SU-DHL-6 (cell line): Measurements from ENCODE around the gene CPZ.

Experiments used
- H2AFZ ChIP-seq: fragments of 200-600 bp; sonication (generic); 2 replicates; pipeline ENCODE4 v1.6.1; 2014; ENCODE audit warnings: low read depth, mild to moderate bottlenecking, moderate library complexity, mixed read lengths, antibody characterized with exemption, low read length; ENCODE audit not compliant: severe bottlenecking
- H3F3A ChIP-seq: fragments of 200-600 bp; shearing (Covaris generic); 2 replicates; pipeline ENCODE4 v1.6.0; 2016; ENCODE audit warnings: antibody characterized with exemption, mild to moderate bottlenecking; ENCODE audit not compliant: insufficient read depth
- H3K27ac ChIP-seq: fragments of 200-600 bp; sonication (generic); 2 replicates; pipeline ENCODE4 v1.5.1; 2016; ENCODE audit warnings: low read depth, mild to moderate bottlenecking, low read length, moderate library complexity, mixed read lengths
- H3K27me3 ChIP-seq: fragments of 200-600 bp; sonication (generic), shearing (Covaris generic); 2 replicates; pipeline ENCODE4 v1.6.0; 2014; ENCODE audit warnings: mild to moderate bottlenecking, low read length
- H3K36me3 ChIP-seq: fragments of 200-600 bp; sonication (generic); 2 replicates; pipeline ENCODE4 v1.6.1; 2014; ENCODE audit warnings: mild to moderate bottlenecking, low read length, mixed read lengths
- H3K4me2 ChIP-seq: fragments of 300-600, 200-600 bp; shearing (Covaris generic), sonication (generic); 2 replicates; pipeline ENCODE4 v1.6.0; 2014; ENCODE audit warnings: low read length, low read depth, mild to moderate bottlenecking; ENCODE audit not compliant: poor library complexity, severe bottlenecking
- H3K4me3 ChIP-seq: fragments of 200-600 bp; sonication (generic); 2 replicates; pipeline ENCODE4 v1.5.1; 2014; ENCODE audit warnings: antibody characterized with exemption, low read length, mild to moderate bottlenecking, mixed read lengths; ENCODE audit not compliant: insufficient read depth, poor library complexity, severe bottlenecking
- H3K79me2 ChIP-seq: fragments of 200-600 bp; sonication (generic); 2 replicates; pipeline ENCODE4 v1.6.1; 2014; ENCODE audit warnings: mild to moderate bottlenecking, low read length, moderate library complexity; ENCODE audit not compliant: insufficient read depth
- H3K9ac ChIP-seq: fragments of 200-600 bp; sonication (generic); 2 replicates; pipeline ENCODE4 v1.7.0; 2014; ENCODE audit warnings: mild to moderate bottlenecking, low read length
- H3K9me2 ChIP-seq: fragments of 200-600 bp; sonication (generic); replicated peaks from 2 replicates; pipeline ENCODE4 v1.6.1; 2014; ENCODE audit warnings: low read length; ENCODE audit not compliant: insufficient read depth
- H3K9me3 ChIP-seq: fragments of 200-600 bp; sonication (generic); 2 replicates; pipeline ENCODE4 v1.6.1; 2014; ENCODE audit warnings: low read length, mixed read lengths; ENCODE audit not compliant: insufficient read depth
- H4K20me1 ChIP-seq: fragments of 200-600 bp; sonication (generic); 2 replicates; pipeline ENCODE4 v1.6.1; 2014; ENCODE audit warnings: low read depth, mild to moderate bottlenecking, antibody characterized with exemption, low read length, moderate library complexity, mixed read lengths
- EZH2phosphoT487 ChIP-seq: fragments of 200-600 bp; sonication (generic), shearing (Covaris generic); conservative IDR thresholded peaks from 2 replicates; pipeline ENCODE4 v1.6.1; 2018; ENCODE audit warnings: mild to moderate bottlenecking, antibody characterized with exemption, low read length, moderate library complexity, mixed read lengths
- TF ChIP-seq, protein P1 (sequence below): fragments of 200-600 bp; sonication (generic); IDR thresholded peaks from one replicate; pipeline ENCODE4 v1.5.1; 2017; ENCODE audit warnings: antibody characterized with exemption, mild to moderate bottlenecking, low read length, moderate library complexity; ENCODE audit not compliant: insufficient read depth, poor library complexity, severe bottlenecking

The CPZ gene

DNA sequence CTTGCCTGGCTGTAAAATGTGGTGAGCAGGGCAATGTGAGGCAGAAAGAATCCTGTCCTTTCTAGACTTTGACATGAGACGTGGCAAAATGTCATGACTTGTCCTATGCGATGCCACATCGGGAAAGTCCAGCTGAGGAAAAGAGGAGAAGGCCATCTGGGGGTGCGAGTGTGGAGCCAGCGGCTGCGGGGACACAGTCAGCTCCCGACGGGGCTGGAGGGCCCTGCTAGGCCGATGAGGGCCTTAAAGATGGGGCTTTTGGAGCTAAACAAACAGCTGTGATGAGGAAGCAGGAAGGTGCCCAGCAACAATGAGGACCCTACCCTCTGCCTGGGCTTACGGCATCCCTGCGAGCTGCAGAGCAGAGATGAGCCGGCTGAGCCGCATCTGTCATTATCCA, 7.7 kb downstream of the CPZ start:
- H3K27ac ChIP-seq = no peak overlapping the region
- H3F3A ChIP-seq = no peaks in the 10 kb centered on the region
- H3K4me2 ChIP-seq = no peak overlapping the region
- no peaks in the 10 kb centered on the region for H3K79me2 ChIP-seq
- H4K20me1 ChIP-seq = no peaks in the 10 kb centered on the region
- H3K27me3 ChIP-seq = no peaks in the 10 kb centered on the region
- no peak for TF ChIP-seq EZH2phosphoT487
- TF ChIP-seq, protein P1, sequence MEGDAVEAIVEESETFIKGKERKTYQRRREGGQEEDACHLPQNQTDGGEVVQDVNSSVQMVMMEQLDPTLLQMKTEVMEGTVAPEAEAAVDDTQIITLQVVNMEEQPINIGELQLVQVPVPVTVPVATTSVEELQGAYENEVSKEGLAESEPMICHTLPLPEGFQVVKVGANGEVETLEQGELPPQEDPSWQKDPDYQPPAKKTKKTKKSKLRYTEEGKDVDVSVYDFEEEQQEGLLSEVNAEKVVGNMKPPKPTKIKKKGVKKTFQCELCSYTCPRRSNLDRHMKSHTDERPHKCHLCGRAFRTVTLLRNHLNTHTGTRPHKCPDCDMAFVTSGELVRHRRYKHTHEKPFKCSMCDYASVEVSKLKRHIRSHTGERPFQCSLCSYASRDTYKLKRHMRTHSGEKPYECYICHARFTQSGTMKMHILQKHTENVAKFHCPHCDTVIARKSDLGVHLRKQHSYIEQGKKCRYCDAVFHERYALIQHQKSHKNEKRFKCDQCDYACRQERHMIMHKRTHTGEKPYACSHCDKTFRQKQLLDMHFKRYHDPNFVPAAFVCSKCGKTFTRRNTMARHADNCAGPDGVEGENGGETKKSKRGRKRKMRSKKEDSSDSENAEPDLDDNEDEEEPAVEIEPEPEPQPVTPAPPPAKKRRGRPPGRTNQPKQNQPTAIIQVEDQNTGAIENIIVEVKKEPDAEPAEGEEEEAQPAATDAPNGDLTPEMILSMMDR = no peak
- H3K9me3 ChIP-seq = no peaks in the 10 kb centered on the region
- H3K4me3 ChIP-seq = no peak overlapping the region
- H3K9ac ChIP-seq = no peak overlapping the region
- H3K36me3 ChIP-seq = no peaks in the 10 kb centered on the region
- H3K9me2 ChIP-seq = no peaks in the 10 kb centered on the region
- no peak overlapping the region for H2AFZ ChIP-seq

DNA sequence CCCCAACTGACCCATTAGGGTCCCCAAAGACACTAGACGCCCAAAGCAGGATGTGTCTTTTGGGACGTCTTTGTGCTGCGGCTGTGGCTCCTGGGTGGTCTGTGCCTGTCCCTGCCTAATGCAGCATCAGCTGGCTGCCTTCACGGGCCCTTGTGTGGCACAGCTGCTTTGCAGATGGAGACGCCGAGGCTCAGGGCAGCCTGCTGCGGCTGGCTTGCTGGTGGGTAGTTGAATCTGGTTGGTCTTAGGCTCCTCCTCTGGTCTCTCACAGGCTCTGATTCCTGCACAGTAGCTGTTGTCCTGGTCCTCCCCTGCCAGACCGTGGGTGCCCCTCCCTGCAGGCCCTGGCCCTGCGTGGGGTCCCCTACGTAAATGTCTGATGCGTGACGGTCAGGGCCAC, 8.1 kb downstream of the CPZ start:
- H3K27ac ChIP-seq = no peak overlapping the region
- no peak overlapping the region for H3K9ac ChIP-seq
- no peaks in the 10 kb centered on the region for H3K27me3 ChIP-seq
- H3K9me2 ChIP-seq = no peaks in the 10 kb centered on the region
- H4K20me1 ChIP-seq = no peaks in the 10 kb centered on the region
- no peak overlapping the region for H2AFZ ChIP-seq
- no peaks in the 10 kb centered on the region for H3K9me3 ChIP-seq
- H3K4me3 ChIP-seq = no peak overlapping the region
- no peaks in the 10 kb centered on the region for H3K36me3 ChIP-seq
- TF ChIP-seq, protein P1 = no peak
- H3F3A ChIP-seq = no peaks in the 10 kb centered on the region
- H3K4me2 ChIP-seq = no peak overlapping the region
- no peaks in the 10 kb centered on the region for H3K79me2 ChIP-seq

DNA sequence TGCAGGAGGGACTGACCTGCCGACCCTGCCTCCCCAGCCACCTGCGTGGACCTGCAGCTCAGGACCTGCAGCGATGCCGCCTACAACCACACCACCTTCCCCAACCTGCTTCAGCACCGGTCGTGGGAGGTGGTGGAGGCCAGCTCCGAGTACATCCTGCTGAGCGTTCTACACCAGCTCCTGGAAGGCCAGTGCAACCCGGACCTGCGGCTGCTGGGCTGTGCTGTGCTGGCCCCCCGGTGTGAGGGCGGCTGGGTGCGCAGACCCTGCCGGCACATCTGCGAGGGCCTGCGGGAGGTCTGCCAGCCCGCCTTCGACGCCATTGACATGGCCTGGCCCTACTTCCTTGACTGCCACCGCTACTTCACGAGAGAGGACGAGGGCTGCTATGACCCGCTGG, 8.5 kb downstream of the CPZ start:
- no peaks in the 10 kb centered on the region for H3K79me2 ChIP-seq
- H3K9me3 ChIP-seq = no peaks in the 10 kb centered on the region
- no peaks in the 10 kb centered on the region for H3K9me2 ChIP-seq
- H3F3A ChIP-seq = no peaks in the 10 kb centered on the region
- no peak overlapping the region for H3K27ac ChIP-seq
- no peak overlapping the region for H3K9ac ChIP-seq
- H3K27me3 ChIP-seq = no peaks in the 10 kb centered on the region
- H4K20me1 ChIP-seq = no peaks in the 10 kb centered on the region
- H3K36me3 ChIP-seq = no peaks in the 10 kb centered on the region
- H3K4me3 ChIP-seq = no peak overlapping the region
- no peak for TF ChIP-seq EZH2phosphoT487
- TF ChIP-seq, protein P1 = no peak
- H3K4me2 ChIP-seq = no peak overlapping the region
- no peak overlapping the region for H2AFZ ChIP-seq

DNA sequence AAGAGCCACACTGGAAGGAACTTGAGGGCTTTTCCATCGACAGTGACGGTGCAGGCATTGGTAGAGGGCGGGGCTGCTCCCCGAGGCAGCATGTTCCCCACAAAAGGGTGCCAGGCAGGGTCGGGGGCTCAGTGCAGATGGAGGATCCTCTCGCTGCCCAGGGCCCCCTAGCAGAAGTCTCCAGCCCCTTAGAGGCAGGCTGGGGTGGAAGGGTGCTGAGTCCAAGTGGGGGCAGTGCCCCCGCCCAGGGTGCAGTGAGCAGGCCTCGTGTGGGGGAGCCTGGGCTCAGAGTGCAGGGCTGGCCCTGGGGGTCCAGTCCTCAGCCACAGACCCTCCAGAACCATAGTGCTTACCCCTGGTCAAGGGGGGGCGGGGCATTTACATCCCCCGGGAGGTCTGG, 9.0 kb downstream of the CPZ start:
- Histone ChIP-seq H3K9ac (no peak overlapping the region), H3K9me3 (no peaks in the 10 kb centered on the region), H3K9me2 (no peaks in the 10 kb centered on the region), H3K27me3 (no peaks in the 10 kb centered on the region), H3K36me3 (no peaks in the 10 kb centered on the region), H3K4me2 (no peak overlapping the region), H3K4me3 (no peak overlapping the region), H3K27ac (no peak overlapping the region), H3F3A (no peaks in the 10 kb centered on the region), H3K79me2 (no peaks in the 10 kb centered on the region), H2AFZ (no peak overlapping the region), H4K20me1 (no peaks in the 10 kb centered on the region)
- TF ChIP-seq, protein P1 = no peak
- TF ChIP-seq EZH2phosphoT487 = no peak
